NCI-H1048 (cell line): Measurements from ENCODE around the gene SLC29A4.

Experiments
- DNase-seq: peaks from one replicate; lab custom pipeline; 2025; lab: John Stamatoyannopoulos, UW

The SLC29A4 gene

GRCh38 chr7:5352440-5353010, 69.8 kb downstream of the SLC29A4 start:
- no peak for DNase-seq

- DNase-seq: no peak
Observed at GRCh38 chr7:5354460-5355232, 71.9 kb downstream of the SLC29A4 start.
